C4-2B (cell line): Measurements from ENCODE around the gene RAD1.
A peak's percentile ranks its signal among the peaks of the same experiment; 100 is the strongest.

Source experiments
- H3K27ac ChIP-seq: fragments of 450-650 bp; 2 replicates; pipeline ENCODE4 v1.5.1; 2017
- CTCF ChIP-seq: fragments of 450-650 bp; conservative IDR thresholded peaks from 2 replicates; pipeline ENCODE4 v1.5.1; 2017; ENCODE audit warnings: mild to moderate bottlenecking
- ZFX ChIP-seq: fragments of 450-650 bp; IDR thresholded peaks from 2 replicates; pipeline ENCODE4 v1.6.1; 2017

Gene RAD1

GRCh38 chr5:34915856-34916192 is 520 bp upstream of the RAD1 start:
- TF ChIP-seq ZFX (no peak), CTCF (no peak)
- H3K27ac ChIP-seq: peak overlapping the region; percentile 87

GRCh38 chr5:34914671-34915138 is 599 bp downstream of the RAD1 start:
- H3K27ac ChIP-seq: peak overlapping the region; percentile 87
- no peak for TF ChIP-seq CTCF
- TF ChIP-seq ZFX: no peak; the same call in 1 of the 2 replicates

- no peak overlapping the region for H3K27ac ChIP-seq
- TF ChIP-seq ZFX (no peak), CTCF (no peak)
Measured at GRCh38 chr5:34913072-34913471, 2.2 kb downstream of the RAD1 start.

GRCh38 chr5:34905564-34905963 is 9.7 kb downstream of the RAD1 start:
- TF ChIP-seq ZFX (no peak), CTCF (peak; percentile 79)
- H3K27ac ChIP-seq: no peak overlapping the region

GRCh38 chr5:34903260-34903659 is 12.0 kb downstream of the RAD1 start:
- TF ChIP-seq CTCF: no peak
- no peak for TF ChIP-seq ZFX
- no peak overlapping the region for H3K27ac ChIP-seq

GRCh38 chr5:34900652-34901051 is 14.7 kb downstream of the RAD1 start:
- TF ChIP-seq ZFX (no peak), CTCF (no peak)
- no peak overlapping the region for H3K27ac ChIP-seq

GRCh38 chr5:34899066-34899465 is 16.2 kb downstream of the RAD1 start:
- H3K27ac ChIP-seq: no peak overlapping the region
- no peak for TF ChIP-seq CTCF
- TF ChIP-seq ZFX: no peak
